GM13977 (cell line): ENCODE data around the gene TLE1.

Experiments
- DNase-seq: peaks from one replicate; pipeline ENCODE4 v3.0.0; 2012; ENCODE audit warnings: low spot score
- in situ Hi-C: fragments of 300-500 bp; cut with MboI; formaldehyde crosslinking; loops from one replicate; pipeline ENCODE4 v1.12.0; 2022; ENCODE audit warnings: low sequenced_read_pairs, low pct_unique_long_range_greater_than_20kb, mixed read lengths, inconsistent platforms; ENCODE audit not compliant: unreplicated experiment
- TF ChIP-seq, protein P1 (sequence below): IDR thresholded peaks from 2 replicates; pipeline ENCODE4 v1.5.1; 2012; ENCODE audit warnings: mild to moderate bottlenecking, control low read depth; ENCODE audit not compliant: insufficient read depth; ENCODE audit errors: extremely low read depth, missing control alignments

TLE1 gene

GRCh38 chr9:81633952-81634854 lies 55.1 kb downstream of the TLE1 start:
- TF ChIP-seq, protein P1, sequence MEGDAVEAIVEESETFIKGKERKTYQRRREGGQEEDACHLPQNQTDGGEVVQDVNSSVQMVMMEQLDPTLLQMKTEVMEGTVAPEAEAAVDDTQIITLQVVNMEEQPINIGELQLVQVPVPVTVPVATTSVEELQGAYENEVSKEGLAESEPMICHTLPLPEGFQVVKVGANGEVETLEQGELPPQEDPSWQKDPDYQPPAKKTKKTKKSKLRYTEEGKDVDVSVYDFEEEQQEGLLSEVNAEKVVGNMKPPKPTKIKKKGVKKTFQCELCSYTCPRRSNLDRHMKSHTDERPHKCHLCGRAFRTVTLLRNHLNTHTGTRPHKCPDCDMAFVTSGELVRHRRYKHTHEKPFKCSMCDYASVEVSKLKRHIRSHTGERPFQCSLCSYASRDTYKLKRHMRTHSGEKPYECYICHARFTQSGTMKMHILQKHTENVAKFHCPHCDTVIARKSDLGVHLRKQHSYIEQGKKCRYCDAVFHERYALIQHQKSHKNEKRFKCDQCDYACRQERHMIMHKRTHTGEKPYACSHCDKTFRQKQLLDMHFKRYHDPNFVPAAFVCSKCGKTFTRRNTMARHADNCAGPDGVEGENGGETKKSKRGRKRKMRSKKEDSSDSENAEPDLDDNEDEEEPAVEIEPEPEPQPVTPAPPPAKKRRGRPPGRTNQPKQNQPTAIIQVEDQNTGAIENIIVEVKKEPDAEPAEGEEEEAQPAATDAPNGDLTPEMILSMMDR: no peak
- DNase-seq: no peak
- in situ Hi-C loops: no loop called here

GRCh38 chr9:81632599-81632998 lies 56.7 kb downstream of the TLE1 start:
- no peak for DNase-seq
- in situ Hi-C loops: no loop called here
- TF ChIP-seq, protein P1: no peak

DNA sequence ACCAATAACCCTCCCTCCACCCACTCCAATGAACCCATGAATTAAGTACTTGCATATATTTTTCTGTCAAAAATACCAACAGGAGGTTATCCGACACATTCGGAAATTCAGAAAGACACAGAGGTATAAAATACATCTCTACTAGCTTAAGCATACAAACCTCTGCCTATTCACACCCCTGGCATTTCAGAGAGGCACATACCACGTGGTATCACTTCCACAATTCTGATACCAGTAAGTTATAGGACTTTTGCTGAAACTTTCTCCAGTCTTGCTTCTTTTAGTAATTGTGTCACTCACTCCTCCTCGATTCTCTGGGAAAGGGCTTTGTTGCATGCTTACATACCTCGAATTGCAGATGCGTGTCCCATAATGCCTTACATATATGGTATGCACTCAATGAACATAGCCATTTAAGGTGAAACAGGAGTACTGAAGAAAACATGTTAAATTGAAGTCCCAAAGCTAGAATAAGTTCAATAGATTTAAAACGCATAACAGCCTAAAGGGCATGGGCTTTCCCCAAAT lies 58.1 kb downstream of the TLE1 start:
- no peak for DNase-seq
- TF ChIP-seq, protein P1: no peak
- in situ Hi-C loops: no loop called here

DNA sequence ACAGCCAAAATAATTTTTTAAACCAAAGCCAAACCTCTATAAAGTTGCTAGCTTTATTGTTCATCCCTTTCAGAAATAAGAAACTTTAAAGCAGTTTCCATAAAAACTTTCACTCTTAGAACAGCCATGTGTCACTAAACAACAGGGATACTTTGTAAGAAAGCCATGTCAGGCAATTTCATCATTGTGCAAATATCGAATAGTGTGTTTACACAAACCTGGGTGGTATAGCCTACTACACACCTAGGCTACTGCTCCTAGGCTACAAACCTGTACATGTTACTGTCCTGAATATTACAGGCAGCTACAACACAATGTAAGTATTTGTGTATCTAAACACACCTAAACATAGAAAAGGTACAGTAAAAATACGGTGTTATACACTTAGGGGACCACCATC lies 59.9 kb downstream of the TLE1 start:
- in situ Hi-C loops: no loop called here
- DNase-seq: no peak
- TF ChIP-seq, protein P1: no peak

GRCh38 chr9:81628897-81629296 lies 60.5 kb downstream of the TLE1 start:
- TF ChIP-seq, protein P1: no peak
- in situ Hi-C loops: no loop called here
- DNase-seq: no peak

- in situ Hi-C loops: no loop called here
- TF ChIP-seq, protein P1: no peak
- DNase-seq: no peak
These were observed 61.9 kb downstream of the TLE1 start for GRCh38 chr9:81627481-81627880.
